OCI-LY1 (cell line): ENCODE data around the gene TERF2IP.

Experiments used
- EZH2 ChIP-seq: fragments of 200-600 bp; sonication (generic), shearing (Covaris generic); IDR thresholded peaks from 2 replicates; pipeline ENCODE4 v1.8.0; 2017; ENCODE audit warnings: borderline replicate concordance, mixed run types, mild to moderate bottlenecking, antibody characterized with exemption, low read length, moderate library complexity, mixed read lengths
- TF ChIP-seq, protein P1 (sequence below): fragments of 200-600 bp; sonication (generic), shearing (Covaris generic); IDR thresholded peaks from 2 replicates; pipeline ENCODE4 v1.5.1; 2017; ENCODE audit warnings: mild to moderate bottlenecking, antibody characterized with exemption, low read length, moderate library complexity, mixed read lengths

DNA sequence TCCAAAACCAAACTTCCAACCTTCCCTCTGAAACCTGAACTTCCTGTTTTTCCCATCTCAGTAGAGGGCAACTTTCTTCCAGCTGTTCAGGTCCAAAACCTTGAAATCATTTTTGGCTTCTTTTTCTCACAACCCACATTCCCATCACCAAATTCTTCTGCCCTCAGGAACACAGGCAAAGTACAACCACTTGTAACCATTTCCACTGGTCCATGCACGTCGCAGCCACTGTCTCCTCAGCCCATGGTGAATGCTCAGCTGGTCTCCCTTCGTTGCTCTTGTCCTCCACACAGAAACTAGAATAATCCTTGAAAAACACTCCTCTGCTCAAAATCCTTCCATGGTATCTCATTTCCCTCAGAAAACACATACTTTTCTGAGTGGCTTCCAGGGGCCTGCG lies 20.8 kb upstream of the TERF2IP start:
- no peak for TF ChIP-seq EZH2
- TF ChIP-seq, protein P1, sequence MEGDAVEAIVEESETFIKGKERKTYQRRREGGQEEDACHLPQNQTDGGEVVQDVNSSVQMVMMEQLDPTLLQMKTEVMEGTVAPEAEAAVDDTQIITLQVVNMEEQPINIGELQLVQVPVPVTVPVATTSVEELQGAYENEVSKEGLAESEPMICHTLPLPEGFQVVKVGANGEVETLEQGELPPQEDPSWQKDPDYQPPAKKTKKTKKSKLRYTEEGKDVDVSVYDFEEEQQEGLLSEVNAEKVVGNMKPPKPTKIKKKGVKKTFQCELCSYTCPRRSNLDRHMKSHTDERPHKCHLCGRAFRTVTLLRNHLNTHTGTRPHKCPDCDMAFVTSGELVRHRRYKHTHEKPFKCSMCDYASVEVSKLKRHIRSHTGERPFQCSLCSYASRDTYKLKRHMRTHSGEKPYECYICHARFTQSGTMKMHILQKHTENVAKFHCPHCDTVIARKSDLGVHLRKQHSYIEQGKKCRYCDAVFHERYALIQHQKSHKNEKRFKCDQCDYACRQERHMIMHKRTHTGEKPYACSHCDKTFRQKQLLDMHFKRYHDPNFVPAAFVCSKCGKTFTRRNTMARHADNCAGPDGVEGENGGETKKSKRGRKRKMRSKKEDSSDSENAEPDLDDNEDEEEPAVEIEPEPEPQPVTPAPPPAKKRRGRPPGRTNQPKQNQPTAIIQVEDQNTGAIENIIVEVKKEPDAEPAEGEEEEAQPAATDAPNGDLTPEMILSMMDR = no peak
